ENCODE measurements around the gene E2F4. TPM values are rescaled to one million over a fixed set of nuclear protein-coding genes. Genes with fewer than 3 reads are reported as not detected.

E2F4 gene
- total RNA-seq, 1 donor from 2014 or later, result 54.9 TPM

DNA sequence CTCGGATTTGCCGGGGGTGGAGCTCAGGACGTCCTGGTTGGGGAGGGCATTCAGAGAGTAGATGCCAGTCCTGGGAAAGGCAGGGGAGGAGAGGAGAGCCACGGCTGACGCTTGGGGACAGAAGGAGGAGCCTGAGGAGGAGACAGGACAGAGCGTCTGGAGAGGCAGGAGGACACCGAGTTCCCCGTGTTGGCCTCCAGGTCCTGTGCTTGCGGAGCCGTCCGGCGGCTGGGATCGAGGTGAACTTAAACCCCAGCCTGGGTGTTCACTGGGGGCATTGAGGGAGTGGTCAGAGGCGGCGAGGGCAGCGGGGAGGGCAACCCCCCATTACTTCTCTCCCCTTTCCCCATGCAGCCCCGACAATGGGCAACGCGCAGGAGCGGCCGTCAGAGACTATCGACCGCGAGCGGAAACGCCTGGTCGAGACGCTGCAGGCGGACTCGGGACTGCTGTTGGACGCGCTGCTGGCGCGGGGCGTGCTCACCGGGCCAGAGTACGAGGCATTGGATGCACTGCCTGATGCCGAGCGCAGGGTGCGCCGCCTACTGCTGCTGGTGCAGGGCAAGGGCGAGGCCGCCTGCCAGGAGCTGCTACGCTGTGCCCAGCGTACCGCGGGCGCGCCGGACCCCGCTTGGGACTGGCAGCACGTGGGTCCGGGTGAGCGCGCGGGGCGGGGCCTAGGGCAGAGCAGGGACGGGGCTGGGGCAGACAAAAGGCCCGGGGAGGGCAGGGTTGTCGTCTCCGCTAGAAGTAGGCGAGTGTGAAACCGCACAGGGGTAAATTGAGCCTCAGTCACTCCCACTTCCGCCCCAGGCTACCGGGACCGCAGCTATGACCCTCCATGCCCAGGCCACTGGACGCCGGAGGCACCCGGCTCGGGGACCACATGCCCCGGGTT, 17.9 kb upstream of the E2F4 start:
- DNase-seq (ENCODE audit: low spot score), result peak; percentile 93

GRCh38 chr16:67174706-67175231, 17.2 kb upstream of the E2F4 start:
- DNase-seq (ENCODE audit: low spot score), result no peak

DNA sequence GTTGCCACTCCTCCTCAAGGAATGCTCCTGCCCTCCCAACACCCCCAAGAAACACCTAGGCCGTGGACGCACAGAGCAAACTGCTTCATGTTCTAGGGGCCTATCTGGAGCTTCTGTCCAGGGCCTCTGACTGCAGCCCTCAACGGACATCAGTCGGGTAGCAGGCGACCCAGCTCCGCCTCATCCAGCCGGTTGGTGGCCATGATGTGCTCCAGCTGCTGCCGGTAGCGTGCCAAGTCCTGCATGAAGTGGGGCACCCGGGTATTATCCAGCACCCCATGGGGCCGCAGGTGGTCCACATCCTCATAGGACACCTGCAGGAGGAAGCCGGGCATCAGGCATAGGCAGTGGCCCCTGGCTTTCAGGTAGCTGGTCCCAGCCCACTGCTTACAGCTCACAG, 15.3 kb upstream of the E2F4 start:
- DNase-seq (ENCODE audit: low spot score), result no peak

GRCh38 chr16:67177743-67178699, 13.9 kb upstream of the E2F4 start:
- peak; percentile 81 for DNase-seq (ENCODE audit: low spot score)

- no peak for DNase-seq (ENCODE audit: low spot score)
Measured at GRCh38 chr16:67179421-67180080, 12.4 kb upstream of the E2F4 start.

DNA sequence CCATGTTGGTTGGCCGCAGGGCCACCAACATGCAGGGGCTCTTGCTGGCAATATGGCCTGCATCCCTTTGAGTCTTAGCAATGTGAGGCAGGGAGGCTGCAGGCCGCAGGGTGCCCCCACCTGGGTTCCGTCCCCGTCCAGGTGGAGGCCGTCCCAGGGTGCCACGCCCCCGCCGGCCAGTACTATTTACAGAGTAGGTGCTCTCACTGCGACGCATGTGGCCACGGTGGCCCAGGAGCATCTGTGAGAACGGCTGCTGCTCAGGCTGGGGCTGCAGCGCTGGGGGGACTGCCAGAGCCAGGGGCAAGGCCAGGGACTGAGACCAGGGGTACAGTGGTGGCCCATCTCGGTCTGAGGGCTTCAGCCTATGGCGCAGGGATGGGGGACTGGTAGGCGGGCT, 11.8 kb upstream of the E2F4 start:
- DNase-seq (ENCODE audit: low spot score), result no peak

- no peak for DNase-seq (ENCODE audit: low spot score)
Measured at GRCh38 chr16:67181346-67181745, 10.6 kb upstream of the E2F4 start.

DNA sequence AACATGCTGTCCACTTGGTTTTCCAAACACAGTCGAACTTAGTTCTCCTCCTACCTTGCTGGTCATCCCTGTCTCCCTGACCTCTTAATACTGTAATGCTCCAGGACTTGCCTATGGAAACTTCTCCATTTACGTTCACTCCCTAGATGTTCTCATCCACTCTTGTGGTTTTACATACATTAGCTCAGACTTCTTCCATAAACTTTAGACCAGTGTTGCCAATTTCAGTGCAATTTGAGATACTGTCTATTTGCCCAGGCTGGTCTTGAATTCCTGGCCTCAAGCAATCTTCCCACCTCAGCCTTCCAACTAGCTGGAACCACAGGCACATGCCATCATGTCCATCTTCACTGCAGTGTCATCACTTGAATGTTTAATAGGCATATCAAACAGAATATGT, 9.7 kb upstream of the E2F4 start:
- DNase-seq (ENCODE audit: low spot score), result no peak

DNA sequence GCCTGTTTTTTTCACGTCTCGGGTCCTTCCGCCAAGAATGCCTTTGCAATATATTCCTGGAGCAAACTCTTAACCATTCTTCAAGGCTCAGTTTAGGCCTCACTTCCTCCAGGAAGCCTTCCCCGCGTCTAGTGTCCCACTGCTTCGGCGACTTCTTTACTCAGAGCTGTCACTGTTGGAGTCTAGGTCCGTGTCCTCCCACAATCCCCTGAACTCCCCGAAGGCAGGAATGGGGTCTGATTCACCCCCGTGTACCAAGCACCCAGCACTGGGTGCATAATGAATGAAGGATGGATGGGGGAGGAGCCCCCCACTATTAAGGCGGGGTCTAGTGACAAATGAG, 8.7 kb upstream of the E2F4 start:
- no peak for DNase-seq (ENCODE audit: low spot score)

GRCh38 chr16:67183627-67184452, 8.1 kb upstream of the E2F4 start, which contains the start of gene MATCAP1:
TSS of gene MATCAP1 (minus strand) at chr16:67183963. CDS start at chr16:67180610, 3,353 bp downstream.
- DNase-seq (ENCODE audit: low spot score), result peak; percentile 94

DNA sequence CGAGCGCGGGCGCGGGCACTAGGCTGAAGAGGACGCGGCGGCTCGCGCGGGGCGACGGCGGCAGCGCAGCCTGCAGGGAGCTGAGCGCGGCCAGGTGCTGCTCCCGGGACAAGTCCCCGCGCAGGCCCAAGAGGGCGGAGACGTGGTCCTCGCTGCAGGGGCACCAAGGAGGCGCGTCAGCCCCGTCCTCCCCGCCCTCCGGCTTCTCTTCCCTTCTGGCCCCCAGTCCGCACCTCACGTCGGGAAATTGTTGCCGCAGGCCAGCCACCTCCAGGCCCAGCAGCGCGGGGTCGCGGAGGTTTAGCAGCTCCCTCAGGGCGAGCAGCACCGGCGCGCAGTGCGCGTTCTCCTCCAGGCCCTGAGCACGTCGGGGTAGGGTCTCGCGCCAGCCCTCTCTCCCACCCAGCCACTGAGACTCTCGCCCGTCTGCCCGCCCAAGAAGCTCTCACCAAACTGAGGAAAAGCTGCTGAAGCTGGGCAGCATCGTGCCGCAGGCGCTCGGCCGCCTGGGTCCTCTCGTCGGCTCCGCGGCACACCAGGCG, 7.4 kb upstream of the E2F4 start:
- DNase-seq (ENCODE audit: low spot score), result no peak

DNA sequence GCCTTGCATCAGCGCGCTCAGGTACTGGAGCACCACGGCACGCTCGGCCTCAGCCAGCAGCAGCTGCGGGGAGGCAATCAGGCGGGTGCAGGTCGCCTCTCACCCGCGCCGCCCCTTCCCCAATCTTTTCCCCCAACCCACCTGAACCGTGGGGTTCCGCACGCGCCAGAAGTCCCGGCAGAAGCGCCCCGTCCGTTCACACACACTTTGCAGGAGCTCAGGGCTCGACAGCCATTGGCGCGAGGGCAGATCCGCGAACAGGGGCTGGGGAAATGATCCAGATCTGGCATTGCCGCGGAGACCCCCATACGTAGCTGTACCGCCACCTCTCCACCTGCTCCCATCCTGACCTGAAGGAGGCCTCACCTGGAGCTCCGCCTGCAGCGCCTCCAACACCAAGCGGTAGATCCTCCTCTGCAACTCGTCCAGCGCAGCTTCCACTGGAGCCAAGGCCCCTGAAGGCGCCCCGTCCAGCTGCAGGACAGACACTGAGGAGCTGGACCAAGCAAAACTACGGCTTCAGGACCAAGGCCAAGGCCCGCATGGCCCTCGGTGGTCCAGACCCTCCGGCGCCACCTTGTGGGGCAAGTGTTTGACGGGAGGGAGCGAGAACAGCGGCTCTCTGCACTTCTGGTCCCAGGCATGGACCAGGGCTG, 6.8 kb upstream of the E2F4 start:
- DNase-seq (ENCODE audit: low spot score), result peak; percentile 92

DNA sequence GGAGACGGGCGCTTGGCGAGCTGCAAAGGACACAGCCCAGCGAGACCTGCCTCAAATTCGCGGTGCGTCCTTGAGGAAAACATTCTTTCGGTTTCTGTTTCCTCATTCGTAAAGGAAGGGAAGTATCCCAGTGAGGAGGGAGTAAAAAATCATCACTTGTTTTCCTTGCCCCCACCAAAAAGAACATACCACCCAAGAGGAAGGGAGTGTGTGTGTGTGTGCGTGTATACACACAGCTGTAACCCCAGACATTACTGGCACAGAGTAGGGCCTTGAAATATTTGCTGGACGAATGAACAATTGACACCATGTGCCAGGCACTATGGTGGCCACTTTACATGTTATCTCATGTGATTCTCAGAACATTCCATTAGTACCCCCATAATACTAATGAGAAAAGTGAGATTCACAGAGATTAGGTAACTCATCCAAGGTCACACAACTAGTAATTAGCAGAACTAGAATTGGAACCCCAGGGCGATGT, 6.3 kb upstream of the E2F4 start:
- no peak for DNase-seq (ENCODE audit: low spot score)

DNA sequence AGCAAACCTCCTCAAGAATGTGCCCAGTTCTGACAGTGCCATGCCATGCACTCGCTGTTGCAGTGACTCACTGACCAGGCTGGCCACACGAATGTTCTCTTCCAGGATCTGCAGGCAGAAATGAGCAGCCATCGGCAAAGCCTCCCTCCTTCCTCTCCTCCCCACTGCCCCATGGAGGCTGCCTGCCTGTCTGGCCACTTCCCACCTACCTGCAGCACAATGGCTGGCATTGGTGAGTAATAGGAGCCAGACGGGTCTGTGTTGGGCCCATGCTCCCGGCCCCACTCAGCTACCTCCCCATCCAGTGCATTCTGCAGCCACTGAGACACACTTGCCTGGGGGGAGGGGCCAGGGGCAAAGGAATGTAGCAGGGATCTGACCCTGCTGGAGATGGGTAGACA, 5.4 kb upstream of the E2F4 start:
- DNase-seq (ENCODE audit: low spot score), result no peak

DNA sequence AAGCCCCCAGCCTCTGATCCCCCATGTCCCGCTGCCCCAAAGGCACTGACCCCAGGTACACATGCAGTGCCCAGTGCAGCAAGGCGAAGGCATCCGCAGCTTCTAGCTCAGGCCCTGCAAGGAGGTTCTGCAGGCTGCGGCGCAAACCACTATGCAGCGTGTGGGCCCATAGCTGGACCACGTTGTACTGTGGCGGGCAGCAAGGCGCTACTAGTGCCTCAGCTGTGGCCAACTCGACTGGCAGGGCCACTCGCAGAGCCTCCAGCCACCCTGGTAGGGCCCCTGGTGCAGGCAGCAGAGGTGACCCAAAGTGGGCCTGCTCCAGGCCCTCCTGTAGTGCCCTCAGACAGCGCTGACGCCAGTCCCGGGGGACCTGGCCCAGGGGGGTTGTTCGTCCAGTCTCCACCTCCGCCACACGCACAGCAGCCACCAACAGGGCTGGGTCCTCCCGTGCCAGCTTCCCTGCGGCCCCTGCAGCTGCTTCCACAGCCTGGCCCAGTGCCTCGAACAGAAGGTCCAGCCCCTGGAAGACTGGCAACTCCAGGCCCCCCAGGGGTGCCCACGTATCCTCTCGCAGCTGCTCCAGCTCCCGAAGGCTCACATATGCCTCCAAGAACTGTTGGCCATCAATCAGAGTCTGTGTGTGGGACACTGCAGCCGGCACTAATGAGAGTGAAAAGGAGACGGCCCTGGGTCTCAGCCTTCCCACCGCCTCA, 4.6 kb upstream of the E2F4 start:
- no peak for DNase-seq (ENCODE audit: low spot score)

- no peak for DNase-seq (ENCODE audit: low spot score)
Measured at GRCh38 chr16:67188323-67188722, 3.6 kb upstream of the E2F4 start.

GRCh38 chr16:67188798-67189197, 3.2 kb upstream of the E2F4 start:
- no peak for DNase-seq (ENCODE audit: low spot score)

GRCh38 chr16:67190041-67190440, 1.9 kb upstream of the E2F4 start, which contains the start of gene EXOC3L1:
TSS of gene EXOC3L1 (minus strand) at chr16:67190136. CDS start at chr16:67189676, 460 bp downstream.
- no peak for DNase-seq (ENCODE audit: low spot score)
